Measurements from ENCODE around the gene RRP12. TPM values are rescaled to one million over a fixed set of nuclear protein-coding genes. Genes with fewer than 3 reads are reported as not detected.

The RRP12 gene
- total and polyA plus RNA-seq, 9 of the 15 experiments (the other 6 are each of a cell fraction or from before 2014, with no cell fraction given) = 4.6 to 68.2 (median 21.8) TPM

- peak within 1 kb of the TSS; percentile 100 for H3K27ac ChIP-seq (ENCODE audit: extremely low read depth, low read depth, low read length)
- no peaks in the 10 kb centered on the region for H3K9me3 ChIP-seq (replicated peaks; ENCODE audit: control insufficient read depth, insufficient read depth, low read depth, low read length)
- ATAC-seq (peak; percentile 86), FAIRE-seq (peak; percentile 91), DNase-seq (ENCODE audit: extremely low read depth in 1 of 4, low spot score in 3 of 4) (peak; percentile 70 to 90 (median 76))
- H3K4me3 ChIP-seq = peak within 1 kb of the TSS; percentile 75
- peak within 1 kb of the TSS; percentile 100 for H2AFZ ChIP-seq (ENCODE audit: low read depth, low read length)
- in situ Hi-C loops (cut with MboI) (no loop called here), intact Hi-C loops (cut with micrococcal nuclease) (no loop called here)
- H3K4me1 ChIP-seq (replicated peaks in 1 of 2; ENCODE audit: control insufficient read depth in 2 of 2, insufficient read depth in 2 of 2, low read length in 2 of 2) = peaks cover 7 to 25% of the 10 kb centered on the region in 2 experiments
- under 1% methylated on average over 30 of the region's 79 CpGs for WGBS (ENCODE audit: insufficient coverage, low coverage, missing lambda C conversion rate)
- peak within 1 kb of the TSS; percentile 99 to 100 for H3K9ac ChIP-seq (ENCODE audit: insufficient read depth in 1 of 2, low read depth in 2 of 2, low read length in 2 of 2)
- H3K4me2 ChIP-seq (ENCODE audit: insufficient read depth, low read length) = peak within 1 kb of the TSS; percentile 97
- H4K20me1 ChIP-seq (replicated peaks; ENCODE audit: control insufficient read depth, insufficient read depth, low read length) = no peaks in the 10 kb centered on the region
- no peaks in the 10 kb centered on the region for H3K27me3 ChIP-seq (ENCODE audit: control insufficient read depth in 2 of 2, insufficient read depth in 2 of 2, low read length in 2 of 2)
- H3K9me1 ChIP-seq (ENCODE audit: control insufficient read depth, insufficient read depth, low read length) = no peaks in the 10 kb centered on the region
- BruUV-seq (replicated peaks) = no TSS peak
- peaks cover 9% of the 10 kb centered on the region; the same call in 1 of the 3 replicates for H3K79me2 ChIP-seq (ENCODE audit: control insufficient read depth, insufficient read depth, low read length)
- no peaks in the 10 kb centered on the region for H3K36me3 ChIP-seq (ENCODE audit: control insufficient read depth, insufficient read depth, low read length)
- ChIA-PET POLR2A (interaction anchor here (0.6 to 1.5 kb wide), 7 partner anchors 8 to 110 kb away, joined by 3 to 9 read pairs (median 3); partner anchors contain the start of gene FRAT2), CTCF (ENCODE audit: low intra/inter-chr PET ratio) (no interaction called here)
- TF ChIP-seq ZNF511 (CRISPR knock-in tag; IDR thresholded peaks at IDR 0.05) = no peak
- TF ChIP-seq, protein P1, sequence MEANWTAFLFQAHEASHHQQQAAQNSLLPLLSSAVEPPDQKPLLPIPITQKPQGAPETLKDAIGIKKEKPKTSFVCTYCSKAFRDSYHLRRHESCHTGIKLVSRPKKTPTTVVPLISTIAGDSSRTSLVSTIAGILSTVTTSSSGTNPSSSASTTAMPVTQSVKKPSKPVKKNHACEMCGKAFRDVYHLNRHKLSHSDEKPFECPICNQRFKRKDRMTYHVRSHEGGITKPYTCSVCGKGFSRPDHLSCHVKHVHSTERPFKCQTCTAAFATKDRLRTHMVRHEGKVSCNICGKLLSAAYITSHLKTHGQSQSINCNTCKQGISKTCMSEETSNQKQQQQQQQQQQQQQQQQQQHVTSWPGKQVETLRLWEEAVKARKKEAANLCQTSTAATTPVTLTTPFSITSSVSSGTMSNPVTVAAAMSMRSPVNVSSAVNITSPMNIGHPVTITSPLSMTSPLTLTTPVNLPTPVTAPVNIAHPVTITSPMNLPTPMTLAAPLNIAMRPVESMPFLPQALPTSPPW (CRISPR knock-in tag; IDR thresholded peaks at IDR 0.05) = peak; percentile 62
- 0 out of 2 replicates have a peak, but pooled peaks have one; percentile 36 for TF ChIP-seq JUNB (CRISPR knock-in tag; conservative IDR thresholded peaks at IDR 0.05)
- TF ChIP-seq ASH1L (IDR thresholded peaks at IDR 0.05; ENCODE audit: borderline replicate concordance, low read depth, partially characterized antibody) = peak; percentile 77
- TF ChIP-seq ARID1B (IDR thresholded peaks at IDR 0.05) = peak; percentile 49; the same call in 1 of the 2 replicates
- TF ChIP-seq TCF7L2 (IDR thresholded peaks at IDR 0.05; ENCODE audit: low read depth, low read length) = peak; percentile 88
- TF ChIP-seq IFI16 (CRISPR knock-in tag; IDR thresholded peaks at IDR 0.05) = no peak
- peak; percentile 53 for TF ChIP-seq HDAC3 (IDR thresholded peaks at IDR 0.05; ENCODE audit: borderline replicate concordance, partially characterized antibody)
- TF ChIP-seq, protein P2, sequence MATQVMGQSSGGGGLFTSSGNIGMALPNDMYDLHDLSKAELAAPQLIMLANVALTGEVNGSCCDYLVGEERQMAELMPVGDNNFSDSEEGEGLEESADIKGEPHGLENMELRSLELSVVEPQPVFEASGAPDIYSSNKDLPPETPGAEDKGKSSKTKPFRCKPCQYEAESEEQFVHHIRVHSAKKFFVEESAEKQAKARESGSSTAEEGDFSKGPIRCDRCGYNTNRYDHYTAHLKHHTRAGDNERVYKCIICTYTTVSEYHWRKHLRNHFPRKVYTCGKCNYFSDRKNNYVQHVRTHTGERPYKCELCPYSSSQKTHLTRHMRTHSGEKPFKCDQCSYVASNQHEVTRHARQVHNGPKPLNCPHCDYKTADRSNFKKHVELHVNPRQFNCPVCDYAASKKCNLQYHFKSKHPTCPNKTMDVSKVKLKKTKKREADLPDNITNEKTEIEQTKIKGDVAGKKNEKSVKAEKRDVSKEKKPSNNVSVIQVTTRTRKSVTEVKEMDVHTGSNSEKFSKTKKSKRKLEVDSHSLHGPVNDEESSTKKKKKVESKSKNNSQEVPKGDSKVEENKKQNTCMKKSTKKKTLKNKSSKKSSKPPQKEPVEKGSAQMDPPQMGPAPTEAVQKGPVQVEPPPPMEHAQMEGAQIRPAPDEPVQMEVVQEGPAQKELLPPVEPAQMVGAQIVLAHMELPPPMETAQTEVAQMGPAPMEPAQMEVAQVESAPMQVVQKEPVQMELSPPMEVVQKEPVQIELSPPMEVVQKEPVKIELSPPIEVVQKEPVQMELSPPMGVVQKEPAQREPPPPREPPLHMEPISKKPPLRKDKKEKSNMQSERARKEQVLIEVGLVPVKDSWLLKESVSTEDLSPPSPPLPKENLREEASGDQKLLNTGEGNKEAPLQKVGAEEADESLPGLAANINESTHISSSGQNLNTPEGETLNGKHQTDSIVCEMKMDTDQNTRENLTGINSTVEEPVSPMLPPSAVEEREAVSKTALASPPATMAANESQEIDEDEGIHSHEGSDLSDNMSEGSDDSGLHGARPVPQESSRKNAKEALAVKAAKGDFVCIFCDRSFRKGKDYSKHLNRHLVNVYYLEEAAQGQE (IDR thresholded peaks at IDR 0.05; ENCODE audit: borderline replicate concordance) = 0 out of 2 replicates have a peak, but pooled peaks have one; percentile 4
- TF ChIP-seq, protein P2 (CRISPR knock-in tag; IDR thresholded peaks at IDR 0.05; ENCODE audit: low read depth) = no peak
Measured at GRCh38 chr10:97318772-97319651, 82.1 kb downstream of the RRP12 start, which contains the start of gene FRAT1. Gene FRAT1 (plus strand): TSS chr10:97319271. CDS start chr10:97319454, 183 bp downstream.

Data from K562 (cell line).